ENCODE results near the gene ERI3. TPM values are rescaled to one million over a fixed set of nuclear protein-coding genes. Genes with fewer than 3 reads are reported as not detected.

The ERI3 gene
- total RNA-seq, 1 donor from 2014 or later: 39.3 TPM

DNA sequence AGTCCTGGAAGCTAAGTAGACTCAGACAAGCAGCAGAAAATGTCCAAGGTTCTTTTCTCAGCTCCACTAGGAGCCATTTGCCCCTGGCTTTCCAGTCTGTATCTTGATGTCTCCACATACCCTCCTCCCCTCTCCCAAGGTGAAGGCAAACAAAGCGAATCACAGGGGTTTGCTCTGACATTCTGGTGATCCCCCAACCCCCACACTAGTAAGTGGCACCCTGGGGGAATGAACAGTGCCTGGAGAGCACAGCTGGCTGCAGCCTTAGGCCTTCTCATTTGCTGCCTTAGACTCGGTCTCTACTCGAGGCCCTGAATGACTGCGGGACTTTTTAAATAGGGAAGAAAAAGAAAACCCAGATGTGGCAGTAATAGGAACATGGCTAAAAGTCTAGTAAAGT, 15.3 kb downstream of the ERI3 start:
- Histone ChIP-seq H3K4me3 (no peak overlapping the region), H3K36me3 (peaks cover 9 to 18% of the 10 kb centered on the region in 2 donors), H3K27ac (no peak overlapping the region), H3K4me1 (no peaks in the 10 kb centered on the region), H3K9me3 (no peaks in the 10 kb centered on the region), H3K27me3 (no peaks in the 10 kb centered on the region)
- intact Hi-C loops (cut with DNase I): no loop called here
- DNase-seq (ENCODE audit: extremely low spot score in 2 of 2): no peak
- TF ChIP-seq POLR2A (IDR thresholded peaks at IDR 0.05) (no peak), POLR2AphosphoS5 (IDR thresholded peaks at IDR 0.05; ENCODE audit: insufficient read depth in 1 of 2, low read depth in 1 of 2) (no peak)
- TF ChIP-seq, protein P1, sequence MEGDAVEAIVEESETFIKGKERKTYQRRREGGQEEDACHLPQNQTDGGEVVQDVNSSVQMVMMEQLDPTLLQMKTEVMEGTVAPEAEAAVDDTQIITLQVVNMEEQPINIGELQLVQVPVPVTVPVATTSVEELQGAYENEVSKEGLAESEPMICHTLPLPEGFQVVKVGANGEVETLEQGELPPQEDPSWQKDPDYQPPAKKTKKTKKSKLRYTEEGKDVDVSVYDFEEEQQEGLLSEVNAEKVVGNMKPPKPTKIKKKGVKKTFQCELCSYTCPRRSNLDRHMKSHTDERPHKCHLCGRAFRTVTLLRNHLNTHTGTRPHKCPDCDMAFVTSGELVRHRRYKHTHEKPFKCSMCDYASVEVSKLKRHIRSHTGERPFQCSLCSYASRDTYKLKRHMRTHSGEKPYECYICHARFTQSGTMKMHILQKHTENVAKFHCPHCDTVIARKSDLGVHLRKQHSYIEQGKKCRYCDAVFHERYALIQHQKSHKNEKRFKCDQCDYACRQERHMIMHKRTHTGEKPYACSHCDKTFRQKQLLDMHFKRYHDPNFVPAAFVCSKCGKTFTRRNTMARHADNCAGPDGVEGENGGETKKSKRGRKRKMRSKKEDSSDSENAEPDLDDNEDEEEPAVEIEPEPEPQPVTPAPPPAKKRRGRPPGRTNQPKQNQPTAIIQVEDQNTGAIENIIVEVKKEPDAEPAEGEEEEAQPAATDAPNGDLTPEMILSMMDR (IDR thresholded peaks at IDR 0.05): no peak

- H3K27ac ChIP-seq: no peak overlapping the region
- no peak for DNase-seq (ENCODE audit: extremely low spot score in 2 of 2)
- peaks cover 9 to 18% of the 10 kb centered on the region in 2 donors for H3K36me3 ChIP-seq
- H3K9me3 ChIP-seq: no peaks in the 10 kb centered on the region
- no peaks in the 10 kb centered on the region for H3K4me1 ChIP-seq
- TF ChIP-seq POLR2AphosphoS5 (IDR thresholded peaks at IDR 0.05; ENCODE audit: insufficient read depth in 1 of 2, low read depth in 1 of 2) (no peak), POLR2A (IDR thresholded peaks at IDR 0.05) (no peak)
- TF ChIP-seq, protein P1 (IDR thresholded peaks at IDR 0.05): no peak
- intact Hi-C loops (cut with DNase I): no loop called here
- H3K4me3 ChIP-seq: no peak overlapping the region
- no peaks in the 10 kb centered on the region for H3K27me3 ChIP-seq
Measured at GRCh38 chr1:44338136-44338535, 16.9 kb downstream of the ERI3 start.

GRCh38 chr1:44336668-44337067, 18.4 kb downstream of the ERI3 start:
- Histone ChIP-seq H3K27ac (no peak overlapping the region), H3K4me1 (no peaks in the 10 kb centered on the region), H3K36me3 (peaks cover 9 to 18% of the 10 kb centered on the region in 2 donors), H3K27me3 (no peaks in the 10 kb centered on the region), H3K9me3 (no peaks in the 10 kb centered on the region), H3K4me3 (no peak overlapping the region)
- TF ChIP-seq, protein P1 (IDR thresholded peaks at IDR 0.05): no peak
- intact Hi-C loops (cut with DNase I): no loop called here
- no peak for DNase-seq (ENCODE audit: extremely low spot score in 2 of 2)

- Histone ChIP-seq H3K4me1 (no peaks in the 10 kb centered on the region), H3K9me3 (no peaks in the 10 kb centered on the region), H3K4me3 (no peak overlapping the region), H3K36me3 (peaks cover 9 to 18% of the 10 kb centered on the region in 2 donors), H3K27me3 (no peaks in the 10 kb centered on the region), H3K27ac (no peak overlapping the region)
- intact Hi-C loops (cut with DNase I): no loop called here
- DNase-seq (ENCODE audit: extremely low spot score in 2 of 2): no peak
- TF ChIP-seq, protein P1 (IDR thresholded peaks at IDR 0.05): no peak
- TF ChIP-seq POLR2A (IDR thresholded peaks at IDR 0.05) (no peak), POLR2AphosphoS5 (IDR thresholded peaks at IDR 0.05; ENCODE audit: insufficient read depth in 1 of 2, low read depth in 1 of 2) (no peak)
Measured at GRCh38 chr1:44334968-44335367, 20.1 kb downstream of the ERI3 start.

DNA sequence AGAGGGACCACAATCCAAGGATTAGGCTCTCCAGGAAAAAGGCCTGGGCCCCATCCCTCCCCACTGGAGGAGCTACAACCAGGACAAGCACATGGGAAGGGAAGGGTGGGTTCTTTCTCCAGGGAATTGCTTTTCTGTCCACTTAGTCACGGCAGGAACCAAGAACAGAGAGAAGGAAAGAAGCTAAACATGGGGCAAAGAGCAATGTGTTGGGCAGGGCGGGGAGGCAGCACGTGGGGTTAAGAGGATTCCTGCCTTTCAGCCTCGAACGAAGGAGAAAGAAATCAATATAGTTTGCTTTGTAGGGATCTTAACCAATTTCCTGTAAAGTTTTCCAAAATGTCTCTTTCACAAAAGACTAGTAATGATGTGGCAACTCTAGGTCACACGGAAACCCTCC, 21.7 kb downstream of the ERI3 start:
- H3K36me3 ChIP-seq: peaks cover 6 to 11% of the 10 kb centered on the region in 2 donors
- no peak for DNase-seq (ENCODE audit: extremely low spot score in 2 of 2)
- H3K9me3 ChIP-seq: no peaks in the 10 kb centered on the region
- intact Hi-C loops (cut with DNase I): no loop called here
- no peak for TF ChIP-seq POLR2AphosphoS5 (IDR thresholded peaks at IDR 0.05; ENCODE audit: insufficient read depth in 1 of 2, low read depth in 1 of 2)
- TF ChIP-seq, protein P1 (IDR thresholded peaks at IDR 0.05): no peak
- TF ChIP-seq POLR2A (IDR thresholded peaks at IDR 0.05): no peak
- H3K27me3 ChIP-seq: no peaks in the 10 kb centered on the region
- H3K4me3 ChIP-seq: no peak overlapping the region
- no peak overlapping the region for H3K27ac ChIP-seq
- H3K4me1 ChIP-seq: peaks cover 5% of the 10 kb centered on the region

All from vagina (tissue), 2 donors.